ENCODE data around the gene SECTM1.

GRCh38 chr17:82320956-82321927 lies 12.3 kb downstream of the SECTM1 start:
- TF ChIP-seq POLR2AphosphoS5 (IDR thresholded peaks at IDR 0.05; ENCODE audit: low read depth) (no peak), CTCF (conservative IDR thresholded peaks at IDR 0.05; ENCODE audit: low read depth in 2 of 2) (peak; percentile 74 to 81), CREB1 (CRISPR knock-in tag; IDR thresholded peaks at IDR 0.05; ENCODE audit: low read depth) (no peak), EZH2 (IDR thresholded peaks at IDR 0.05; ENCODE audit: low read depth, unreplicated experiment) (no peak), EZH2phosphoT487 (IDR thresholded peaks at IDR 0.05; ENCODE audit: unreplicated experiment) (no peak), ETS1 (IDR thresholded peaks at IDR 0.05) (no peak), JUNB (IDR thresholded peaks at IDR 0.05; ENCODE audit: unreplicated experiment) (no peak), STAT1 (IDR thresholded peaks at IDR 0.05; ENCODE audit: unreplicated experiment) (no peak), ZNF331 (CRISPR knock-in tag; IDR thresholded peaks at IDR 0.05; ENCODE audit: low read depth) (no peak), ZNF114 (CRISPR knock-in tag; IDR thresholded peaks at IDR 0.05) (no peak), NANOG (IDR thresholded peaks at IDR 0.05; ENCODE audit: borderline replicate concordance) (no peak)
- TF ChIP-seq, protein P1, sequence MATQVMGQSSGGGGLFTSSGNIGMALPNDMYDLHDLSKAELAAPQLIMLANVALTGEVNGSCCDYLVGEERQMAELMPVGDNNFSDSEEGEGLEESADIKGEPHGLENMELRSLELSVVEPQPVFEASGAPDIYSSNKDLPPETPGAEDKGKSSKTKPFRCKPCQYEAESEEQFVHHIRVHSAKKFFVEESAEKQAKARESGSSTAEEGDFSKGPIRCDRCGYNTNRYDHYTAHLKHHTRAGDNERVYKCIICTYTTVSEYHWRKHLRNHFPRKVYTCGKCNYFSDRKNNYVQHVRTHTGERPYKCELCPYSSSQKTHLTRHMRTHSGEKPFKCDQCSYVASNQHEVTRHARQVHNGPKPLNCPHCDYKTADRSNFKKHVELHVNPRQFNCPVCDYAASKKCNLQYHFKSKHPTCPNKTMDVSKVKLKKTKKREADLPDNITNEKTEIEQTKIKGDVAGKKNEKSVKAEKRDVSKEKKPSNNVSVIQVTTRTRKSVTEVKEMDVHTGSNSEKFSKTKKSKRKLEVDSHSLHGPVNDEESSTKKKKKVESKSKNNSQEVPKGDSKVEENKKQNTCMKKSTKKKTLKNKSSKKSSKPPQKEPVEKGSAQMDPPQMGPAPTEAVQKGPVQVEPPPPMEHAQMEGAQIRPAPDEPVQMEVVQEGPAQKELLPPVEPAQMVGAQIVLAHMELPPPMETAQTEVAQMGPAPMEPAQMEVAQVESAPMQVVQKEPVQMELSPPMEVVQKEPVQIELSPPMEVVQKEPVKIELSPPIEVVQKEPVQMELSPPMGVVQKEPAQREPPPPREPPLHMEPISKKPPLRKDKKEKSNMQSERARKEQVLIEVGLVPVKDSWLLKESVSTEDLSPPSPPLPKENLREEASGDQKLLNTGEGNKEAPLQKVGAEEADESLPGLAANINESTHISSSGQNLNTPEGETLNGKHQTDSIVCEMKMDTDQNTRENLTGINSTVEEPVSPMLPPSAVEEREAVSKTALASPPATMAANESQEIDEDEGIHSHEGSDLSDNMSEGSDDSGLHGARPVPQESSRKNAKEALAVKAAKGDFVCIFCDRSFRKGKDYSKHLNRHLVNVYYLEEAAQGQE (IDR thresholded peaks at IDR 0.05; ENCODE audit: unreplicated experiment): no peak
